Thyroid gland (tissue), 4 donors: ENCODE measurements around the gene ANKRD52.

ENCODE experiments used
- POLR2A ChIP-seq, 2 donors: fragments of 450-650 bp; IDR thresholded peaks; one replicate each; pipeline ENCODE4 v1.6.1; 2017; ENCODE audit warnings: antibody characterized with exemption in 2 of 2, mild to moderate bottlenecking in 2 of 2, moderate library complexity in 1 of 2
- TF ChIP-seq, protein P1 (sequence below), 6 experiments: fragments of 200-600 bp in 3 of 6; fragments of 450-650 bp in 3 of 6; sonication (generic) in 3 of 6; IDR thresholded peaks; one replicate each; pipeline ENCODE4 v1.5.1; 2016 to 2019; ENCODE audit warnings: antibody characterized with exemption in 6 of 6, mild to moderate bottlenecking in 2 of 6, inconsistent platforms in 1 of 6, moderate library complexity in 1 of 6

DNA sequence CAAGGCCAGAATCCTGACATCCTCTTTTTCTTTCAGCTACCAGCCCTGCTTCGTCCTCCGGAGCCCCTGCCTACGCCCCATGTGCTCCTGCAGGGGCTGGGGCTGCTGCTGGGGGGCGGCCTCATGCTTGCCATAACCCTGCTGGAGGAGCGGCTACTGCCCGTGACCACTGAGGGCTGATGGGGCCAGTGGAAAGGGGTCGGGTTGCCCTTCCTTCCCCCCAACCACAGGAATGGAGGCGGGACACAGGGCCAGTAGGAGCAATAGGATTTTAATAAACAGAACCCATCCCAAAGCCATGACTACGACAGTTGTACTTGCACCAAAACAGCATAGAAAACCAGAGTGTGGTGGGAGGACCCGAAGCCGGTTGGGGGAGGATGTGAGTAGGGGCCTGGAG lies 20.6 kb downstream of the ANKRD52 start:
- TF ChIP-seq, protein P1, sequence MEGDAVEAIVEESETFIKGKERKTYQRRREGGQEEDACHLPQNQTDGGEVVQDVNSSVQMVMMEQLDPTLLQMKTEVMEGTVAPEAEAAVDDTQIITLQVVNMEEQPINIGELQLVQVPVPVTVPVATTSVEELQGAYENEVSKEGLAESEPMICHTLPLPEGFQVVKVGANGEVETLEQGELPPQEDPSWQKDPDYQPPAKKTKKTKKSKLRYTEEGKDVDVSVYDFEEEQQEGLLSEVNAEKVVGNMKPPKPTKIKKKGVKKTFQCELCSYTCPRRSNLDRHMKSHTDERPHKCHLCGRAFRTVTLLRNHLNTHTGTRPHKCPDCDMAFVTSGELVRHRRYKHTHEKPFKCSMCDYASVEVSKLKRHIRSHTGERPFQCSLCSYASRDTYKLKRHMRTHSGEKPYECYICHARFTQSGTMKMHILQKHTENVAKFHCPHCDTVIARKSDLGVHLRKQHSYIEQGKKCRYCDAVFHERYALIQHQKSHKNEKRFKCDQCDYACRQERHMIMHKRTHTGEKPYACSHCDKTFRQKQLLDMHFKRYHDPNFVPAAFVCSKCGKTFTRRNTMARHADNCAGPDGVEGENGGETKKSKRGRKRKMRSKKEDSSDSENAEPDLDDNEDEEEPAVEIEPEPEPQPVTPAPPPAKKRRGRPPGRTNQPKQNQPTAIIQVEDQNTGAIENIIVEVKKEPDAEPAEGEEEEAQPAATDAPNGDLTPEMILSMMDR (IDR thresholded peaks at IDR 0.05) = no peak
- no peak for TF ChIP-seq POLR2A (IDR thresholded peaks at IDR 0.05)
